ENCODE measurements around the gene PVR.

PVR gene

DNA sequence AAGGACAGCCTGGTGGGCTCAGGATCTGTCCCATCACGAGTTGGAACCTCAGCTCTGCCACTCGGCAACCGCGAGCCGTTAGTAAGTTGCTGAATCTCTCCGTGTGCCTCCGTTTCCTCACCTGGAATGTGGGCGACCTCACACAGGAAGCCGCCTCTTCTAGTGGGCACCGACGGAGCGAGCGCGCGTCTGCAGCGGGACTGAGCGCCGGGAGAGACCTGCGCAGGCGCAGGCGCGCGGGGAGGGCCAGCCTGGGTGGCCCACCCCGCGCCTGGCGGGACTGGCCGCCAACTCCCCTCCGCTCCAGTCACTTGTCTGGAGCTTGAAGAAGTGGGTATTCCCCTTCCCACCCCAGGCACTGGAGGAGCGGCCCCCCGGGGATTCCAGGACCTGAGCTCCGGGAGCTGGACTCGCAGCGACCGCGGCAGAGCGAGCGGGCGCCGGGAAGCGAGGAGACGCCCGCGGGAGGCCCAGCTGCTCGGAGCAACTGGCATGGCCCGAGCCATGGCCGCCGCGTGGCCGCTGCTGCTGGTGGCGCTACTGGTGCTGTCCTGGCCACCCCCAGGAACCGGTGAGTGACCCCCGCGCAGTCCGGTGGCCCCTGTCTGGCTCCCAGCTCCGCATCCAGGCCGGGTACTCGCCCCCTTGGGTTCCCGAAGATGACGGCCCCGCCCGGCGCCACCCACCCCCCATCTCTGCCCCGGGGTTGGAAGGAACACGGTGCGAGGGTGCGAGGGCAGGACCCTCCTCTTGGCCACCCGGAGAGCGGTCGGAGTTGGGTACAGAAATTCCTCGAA, at the start of gene PVR:
Gene PVR, plus strand, starts transcription at position 306 of the 797 bp plus-strand sequence. Its CDS starts 187 bp downstream, at position 493.
- peaks cover 3% of the 10 kb centered on the region for H3K4me1 Mint-ChIP-seq
- CTCF ChIA-PET, result interaction anchor here (0.8 to 1.0 kb wide), 2 partner anchors 9 to 13 kb away, joined by 3 to 4 read pairs; no protein-coding TSS in a partner anchor
- peak; percentile 40 for DNase-seq
- H3K27me3 Mint-ChIP-seq, result peaks cover 35% of the 10 kb centered on the region
- no peaks in the 10 kb centered on the region for H3K9me3 Mint-ChIP-seq
- H3K27ac Mint-ChIP-seq, result no peak within 1 kb of the TSS
- peak within 1 kb of the TSS; percentile 76 for H3K4me3 Mint-ChIP-seq
- H3K36me3 Mint-ChIP-seq, result no peaks in the 10 kb centered on the region

DNA sequence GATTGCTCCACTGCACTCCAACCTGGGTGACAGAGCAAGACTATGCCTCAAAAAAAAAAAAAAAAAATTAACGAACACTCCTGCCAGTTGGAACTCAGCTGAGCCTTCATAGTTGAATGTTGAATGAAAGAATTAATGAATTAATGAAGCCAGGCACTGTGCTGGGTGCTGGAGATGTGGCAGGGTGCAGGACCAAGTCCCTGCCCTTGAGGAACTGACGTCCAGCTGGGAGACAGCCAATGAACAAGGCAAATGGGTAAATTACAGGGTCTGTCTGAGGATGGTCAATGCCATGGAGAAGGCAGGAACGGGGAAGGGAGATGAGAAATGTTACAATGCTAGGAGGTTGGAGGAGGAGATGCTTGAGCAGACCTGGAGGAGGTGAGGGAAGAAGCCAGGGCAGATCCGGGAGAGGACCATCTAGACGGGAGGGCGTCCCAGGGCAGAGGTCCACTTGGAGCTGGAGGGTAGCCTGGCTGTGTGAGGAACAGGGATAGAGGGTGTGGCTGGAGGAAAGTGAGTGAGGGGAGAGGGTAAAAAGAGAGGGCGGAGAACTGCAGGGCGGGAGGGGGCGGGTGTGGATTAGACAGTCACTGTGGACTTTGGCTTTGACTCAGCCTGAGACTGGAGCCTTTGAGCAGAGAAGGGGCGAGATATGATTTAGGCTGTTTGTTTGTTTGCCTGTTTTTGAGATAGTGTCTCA, 47.1 kb upstream of the PVR start:
- H3K4me3 Mint-ChIP-seq, result no peak overlapping the region
- CTCF ChIA-PET, result interaction anchor here (1.2 kb wide), 1 partner anchor 20 kb away, joined by 4 read pairs; no protein-coding TSS in a partner anchor
- no peak overlapping the region for H3K27ac Mint-ChIP-seq
- peaks cover 14% of the 10 kb centered on the region for H3K9me3 Mint-ChIP-seq
- peaks cover 24% of the 10 kb centered on the region for H3K27me3 Mint-ChIP-seq
- H3K36me3 Mint-ChIP-seq, result no peaks in the 10 kb centered on the region
- no peak for DNase-seq
- no peaks in the 10 kb centered on the region for H3K4me1 Mint-ChIP-seq

DNA sequence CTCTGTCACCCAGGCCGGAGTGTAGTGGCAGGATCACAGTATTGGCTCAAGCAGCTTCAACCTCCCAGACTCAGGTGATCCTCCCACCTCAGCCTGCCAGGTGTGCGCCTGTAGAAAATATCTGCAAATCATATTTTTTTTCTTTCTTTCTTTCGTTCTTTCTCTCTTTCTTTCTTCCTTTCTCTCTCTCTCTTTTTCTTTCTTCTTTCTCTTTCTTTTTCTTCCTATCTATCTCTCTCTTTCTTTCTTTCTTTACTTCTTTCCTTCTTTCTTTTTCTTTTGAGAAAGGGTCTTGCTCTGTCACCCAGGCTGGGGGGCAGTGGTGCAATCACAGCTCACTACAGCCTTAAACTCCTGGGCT, 46.6 kb upstream of the PVR start:
- peaks cover 14% of the 10 kb centered on the region for H3K9me3 Mint-ChIP-seq
- H3K4me1 Mint-ChIP-seq, result no peaks in the 10 kb centered on the region
- no peak for DNase-seq
- CTCF ChIA-PET, result no interaction called here
- H3K27me3 Mint-ChIP-seq, result peaks cover 24% of the 10 kb centered on the region
- no peak overlapping the region for H3K27ac Mint-ChIP-seq
- no peaks in the 10 kb centered on the region for H3K36me3 Mint-ChIP-seq
- H3K4me3 Mint-ChIP-seq, result no peak overlapping the region

- no peak overlapping the region for H3K27ac Mint-ChIP-seq
- no peak for DNase-seq
- H3K4me3 Mint-ChIP-seq, result no peak overlapping the region
- CTCF ChIA-PET, result interaction anchor here (0.7 kb wide), 1 partner anchor 15 kb away, joined by 3 read pairs; no protein-coding TSS in a partner anchor
- H3K36me3 Mint-ChIP-seq, result no peaks in the 10 kb centered on the region
- no peaks in the 10 kb centered on the region for H3K4me1 Mint-ChIP-seq
- H3K27me3 Mint-ChIP-seq, result peaks cover 24% of the 10 kb centered on the region
- H3K9me3 Mint-ChIP-seq, result peaks cover 14% of the 10 kb centered on the region
Measured at GRCh38 chr19:44598355-44598754, 45.4 kb upstream of the PVR start.

DNA sequence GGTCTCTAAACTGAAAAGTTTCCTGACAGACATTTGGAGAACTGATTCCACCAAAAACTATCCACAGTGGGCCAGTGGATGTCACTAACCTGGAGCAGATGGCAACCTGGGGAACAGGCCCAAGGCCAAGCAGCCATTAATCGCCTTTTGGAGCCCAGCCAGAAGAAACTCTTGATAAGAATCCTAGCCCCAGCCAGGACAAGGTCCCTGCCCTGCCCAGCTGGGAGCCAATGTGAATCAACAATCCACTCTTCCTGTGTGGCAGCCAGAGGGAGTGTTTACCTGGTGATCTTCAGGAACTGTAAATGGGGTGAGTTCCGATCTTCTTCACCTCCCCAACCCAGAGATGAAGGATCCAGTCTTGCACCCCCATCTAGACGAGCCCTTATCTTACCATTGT, 44.8 kb upstream of the PVR start:
- Mint-ChIP-seq H3K4me1 (no peaks in the 10 kb centered on the region), H3K27me3 (peaks cover 20% of the 10 kb centered on the region), H3K36me3 (no peaks in the 10 kb centered on the region), H3K9me3 (peaks cover 14% of the 10 kb centered on the region), H3K27ac (no peak overlapping the region), H3K4me3 (no peak overlapping the region)
- DNase-seq, result no peak
- CTCF ChIA-PET, result no interaction called here

DNA sequence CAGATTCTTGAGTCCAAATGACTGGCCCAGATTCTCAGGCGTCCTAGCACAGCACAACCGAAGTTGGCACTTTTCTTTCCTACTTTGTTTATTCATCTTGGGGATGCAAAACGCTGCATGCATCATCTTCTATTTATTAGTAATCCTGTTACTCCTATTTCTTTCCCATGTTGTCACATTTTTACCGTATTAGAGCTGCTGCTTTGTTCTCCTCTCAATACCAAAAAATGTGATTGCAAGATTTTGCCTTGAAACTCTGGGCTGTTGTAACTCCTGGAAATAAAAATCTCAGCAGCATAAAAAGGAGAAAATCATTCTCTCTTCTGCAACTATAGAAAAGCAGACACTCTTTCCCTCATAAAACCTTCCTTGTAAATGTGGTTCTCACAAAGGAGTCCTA, 43.2 kb upstream of the PVR start:
- CTCF ChIA-PET, result no interaction called here
- Mint-ChIP-seq H3K27me3 (peaks cover 16% of the 10 kb centered on the region), H3K36me3 (no peaks in the 10 kb centered on the region), H3K9me3 (peaks cover 14% of the 10 kb centered on the region), H3K4me1 (no peaks in the 10 kb centered on the region), H3K4me3 (no peak overlapping the region), H3K27ac (no peak overlapping the region)
- no peak for DNase-seq

DNA sequence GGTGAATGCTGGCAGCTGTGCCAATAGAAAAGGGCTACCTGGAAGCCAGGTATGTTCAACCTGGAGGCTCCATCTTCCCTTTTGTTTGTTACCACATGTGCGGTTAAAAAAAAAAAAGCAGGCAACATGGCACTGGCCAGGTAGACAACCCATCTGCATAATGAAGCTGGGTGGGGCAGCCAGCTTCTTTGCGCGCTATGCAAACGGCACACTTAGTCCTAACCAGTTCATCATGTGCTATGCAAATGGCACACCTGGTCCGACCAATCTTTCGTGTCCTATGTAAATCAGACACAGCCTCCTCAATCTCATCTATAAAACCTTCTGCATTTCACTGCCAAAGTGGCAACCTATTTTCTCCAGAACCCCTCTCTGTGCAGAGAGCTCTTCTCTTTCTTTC, 41.6 kb upstream of the PVR start:
- Mint-ChIP-seq H3K4me1 (peaks cover 3% of the 10 kb centered on the region), H3K4me3 (no peak overlapping the region), H3K27me3 (peaks cover 9% of the 10 kb centered on the region), H3K9me3 (peaks cover 12% of the 10 kb centered on the region), H3K36me3 (no peaks in the 10 kb centered on the region), H3K27ac (no peak overlapping the region)
- DNase-seq, result no peak
- CTCF ChIA-PET, result no interaction called here

DNA sequence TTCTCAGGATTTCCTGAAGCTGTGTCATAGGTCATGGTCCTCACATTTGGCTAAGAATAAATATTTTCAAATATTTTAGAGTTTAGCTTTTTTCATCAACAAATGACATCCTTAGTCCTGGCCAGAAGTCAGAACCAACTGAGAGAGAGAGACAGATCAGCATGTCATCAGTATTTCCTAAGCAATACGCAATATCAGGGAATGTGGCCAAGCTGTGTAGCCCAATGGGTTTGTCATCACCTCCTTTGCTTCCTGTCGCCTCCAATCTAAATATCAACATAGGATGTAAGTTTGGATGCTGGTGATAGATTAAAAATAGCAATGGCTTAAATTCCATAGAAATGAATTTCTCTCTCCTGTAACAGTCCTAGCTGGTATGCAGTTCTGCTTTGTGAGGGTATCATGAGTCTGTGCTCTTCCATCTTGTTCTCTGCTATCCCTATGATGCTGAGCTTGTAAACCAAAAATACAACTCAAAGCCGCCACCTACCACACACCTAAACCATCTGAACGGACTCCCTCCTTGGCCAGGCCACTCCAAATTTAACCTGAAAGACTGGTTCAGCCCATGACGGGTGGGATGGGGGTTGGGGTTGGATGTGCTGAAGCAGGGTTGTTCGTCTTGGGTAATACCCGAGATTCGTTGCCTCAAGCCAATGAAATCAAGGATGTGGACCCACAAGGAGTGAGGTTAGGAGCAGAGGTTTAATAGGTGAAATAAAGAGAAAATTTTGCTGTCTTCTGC, 40.3 kb upstream of the PVR start:
- peaks cover 4% of the 10 kb centered on the region for H3K27me3 Mint-ChIP-seq
- H3K4me3 Mint-ChIP-seq, result no peak overlapping the region
- no peak overlapping the region for H3K27ac Mint-ChIP-seq
- H3K4me1 Mint-ChIP-seq, result peaks cover 13% of the 10 kb centered on the region
- H3K36me3 Mint-ChIP-seq, result no peaks in the 10 kb centered on the region
- H3K9me3 Mint-ChIP-seq, result peaks cover 14% of the 10 kb centered on the region
- CTCF ChIA-PET, result interaction anchor here (1.0 kb wide), 1 partner anchor 26 kb away, joined by 3 read pairs; no protein-coding TSS in a partner anchor
- DNase-seq, result no peak

GRCh38 chr19:44604241-44604640, 39.5 kb upstream of the PVR start:
- Mint-ChIP-seq H3K36me3 (no peaks in the 10 kb centered on the region), H3K27me3 (peaks cover 6% of the 10 kb centered on the region), H3K4me3 (no peak overlapping the region), H3K9me3 (peaks cover 12% of the 10 kb centered on the region), H3K4me1 (peaks cover 13% of the 10 kb centered on the region), H3K27ac (no peak overlapping the region)
- no peak for DNase-seq
- CTCF ChIA-PET, result interaction anchor here (1.1 to 1.2 kb wide), 2 partner anchors 18 to 27 kb away, joined by 3 to 4 read pairs; no protein-coding TSS in a partner anchor

DNA sequence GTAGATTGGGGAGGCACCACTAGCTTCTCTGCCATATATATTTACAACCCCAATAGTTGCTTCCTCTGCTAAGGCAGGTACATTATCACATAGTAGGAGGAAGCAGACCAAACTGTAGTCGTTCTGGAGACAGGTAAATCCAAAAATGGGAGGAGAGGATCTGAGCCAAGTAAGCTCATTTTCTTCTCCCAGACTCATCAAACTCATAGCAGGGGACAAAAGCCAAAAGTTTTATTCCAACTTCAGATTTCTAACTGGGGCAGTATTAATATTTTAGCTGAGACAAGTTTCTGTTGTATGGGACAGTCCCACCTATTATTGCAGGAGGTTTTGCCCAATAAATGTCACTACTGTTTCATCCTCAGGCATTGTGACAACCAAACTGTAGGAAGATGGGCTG, 38.2 kb upstream of the PVR start:
- H3K27ac Mint-ChIP-seq, result no peak overlapping the region
- H3K4me3 Mint-ChIP-seq, result no peak overlapping the region
- CTCF ChIA-PET, result interaction anchor here (1.2 to 1.3 kb wide), 2 partner anchors 20 to 28 kb away, joined by 3 to 4 read pairs; no protein-coding TSS in a partner anchor
- peaks cover 13% of the 10 kb centered on the region for H3K4me1 Mint-ChIP-seq
- peaks cover 7% of the 10 kb centered on the region for H3K9me3 Mint-ChIP-seq
- no peak for DNase-seq
- H3K36me3 Mint-ChIP-seq, result no peaks in the 10 kb centered on the region
- peaks cover 6% of the 10 kb centered on the region for H3K27me3 Mint-ChIP-seq

- H3K9me3 Mint-ChIP-seq, result peaks cover 7% of the 10 kb centered on the region
- no peak for DNase-seq
- CTCF ChIA-PET, result no interaction called here
- H3K4me3 Mint-ChIP-seq, result no peak overlapping the region
- H3K4me1 Mint-ChIP-seq, result peaks cover 13% of the 10 kb centered on the region
- H3K36me3 Mint-ChIP-seq, result no peaks in the 10 kb centered on the region
- H3K27me3 Mint-ChIP-seq, result peaks cover 6% of the 10 kb centered on the region
- no peak overlapping the region for H3K27ac Mint-ChIP-seq
Measured at GRCh38 chr19:44607049-44607448, 36.7 kb upstream of the PVR start.

- no peaks in the 10 kb centered on the region for H3K36me3 Mint-ChIP-seq
- no peak overlapping the region for H3K27ac Mint-ChIP-seq
- no peak for DNase-seq
- no peak overlapping the region for H3K4me3 Mint-ChIP-seq
- H3K27me3 Mint-ChIP-seq, result peaks cover 6% of the 10 kb centered on the region
- H3K4me1 Mint-ChIP-seq, result peaks cover 13% of the 10 kb centered on the region
- H3K9me3 Mint-ChIP-seq, result peaks cover 7% of the 10 kb centered on the region
- CTCF ChIA-PET, result no interaction called here
Measured at GRCh38 chr19:44607917-44608316, 35.8 kb upstream of the PVR start.

GRCh38 chr19:44608391-44608821, 35.3 kb upstream of the PVR start:
- Mint-ChIP-seq H3K27ac (no peak overlapping the region), H3K9me3 (peaks cover 7% of the 10 kb centered on the region), H3K4me3 (no peak overlapping the region), H3K36me3 (no peaks in the 10 kb centered on the region), H3K4me1 (peaks cover 13% of the 10 kb centered on the region), H3K27me3 (peaks cover 6% of the 10 kb centered on the region)
- DNase-seq, result no peak
- CTCF ChIA-PET, result no interaction called here

GRCh38 chr19:44609219-44609618, 34.5 kb upstream of the PVR start:
- CTCF ChIA-PET, result no interaction called here
- Mint-ChIP-seq H3K9me3 (peaks cover 7% of the 10 kb centered on the region), H3K4me1 (peaks cover 13% of the 10 kb centered on the region), H3K27me3 (peaks cover 6% of the 10 kb centered on the region), H3K4me3 (no peak overlapping the region), H3K36me3 (no peaks in the 10 kb centered on the region), H3K27ac (no peak overlapping the region)
- DNase-seq, result no peak

Data from activated naive CD4-positive, alpha-beta T cell treated with anti-CD3 and anti-CD28 coated beads, Interleukin-2, amount 10 ng/mL, durations not matched to agents 7 days and 5 days (primary cell).